ENCODE data around the gene ZNF568. TPM values are rescaled to one million over a fixed set of nuclear protein-coding genes. Genes with fewer than 3 reads are reported as not detected.

The ZNF568 gene
- total and polyA plus RNA-seq, 11 donors, result 3.7 to 12.1 (median 9.1) TPM

DNA sequence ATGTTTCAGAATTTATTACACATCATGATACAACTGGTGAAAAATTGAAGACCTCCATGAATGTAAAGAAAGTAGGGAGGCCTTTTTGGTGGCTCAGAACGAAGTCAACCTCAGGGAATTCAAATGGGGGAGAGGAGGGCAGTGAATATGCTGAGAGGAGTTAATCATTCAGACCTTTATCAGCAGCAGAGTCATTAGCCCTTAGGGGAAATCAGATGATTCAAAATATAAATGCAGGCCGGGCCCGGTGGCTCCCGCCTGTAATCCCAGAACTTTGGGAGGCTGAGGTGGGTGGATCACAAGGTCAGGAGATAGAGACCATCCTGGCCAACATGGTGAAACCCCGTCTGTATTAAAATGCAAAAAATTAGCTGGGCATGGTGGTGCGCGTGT is 81.7 kb downstream of the ZNF568 start:
- Histone ChIP-seq H3K4me3 (no peak overlapping the region), H3K27ac (no peak overlapping the region), H3K27me3 (no peaks in the 10 kb centered on the region), H3K9me3 (peaks cover 0 to 74% (median 7%) of the 10 kb centered on the region in 12 donors), H3K4me1 (no peaks in the 10 kb centered on the region), H3K36me3 (peaks cover 8 to 49% (median 22%) of the 10 kb centered on the region in 9 donors)
- WGBS, 4 donors, result 85 to 95% (median 92%) methylated on average over 7 of the region's 7 CpGs
- DNase-seq (no peak), ATAC-seq (no peak)
- TF ChIP-seq POLR2A (IDR thresholded peaks at IDR 0.05), result no peak
- TF ChIP-seq, protein P1, sequence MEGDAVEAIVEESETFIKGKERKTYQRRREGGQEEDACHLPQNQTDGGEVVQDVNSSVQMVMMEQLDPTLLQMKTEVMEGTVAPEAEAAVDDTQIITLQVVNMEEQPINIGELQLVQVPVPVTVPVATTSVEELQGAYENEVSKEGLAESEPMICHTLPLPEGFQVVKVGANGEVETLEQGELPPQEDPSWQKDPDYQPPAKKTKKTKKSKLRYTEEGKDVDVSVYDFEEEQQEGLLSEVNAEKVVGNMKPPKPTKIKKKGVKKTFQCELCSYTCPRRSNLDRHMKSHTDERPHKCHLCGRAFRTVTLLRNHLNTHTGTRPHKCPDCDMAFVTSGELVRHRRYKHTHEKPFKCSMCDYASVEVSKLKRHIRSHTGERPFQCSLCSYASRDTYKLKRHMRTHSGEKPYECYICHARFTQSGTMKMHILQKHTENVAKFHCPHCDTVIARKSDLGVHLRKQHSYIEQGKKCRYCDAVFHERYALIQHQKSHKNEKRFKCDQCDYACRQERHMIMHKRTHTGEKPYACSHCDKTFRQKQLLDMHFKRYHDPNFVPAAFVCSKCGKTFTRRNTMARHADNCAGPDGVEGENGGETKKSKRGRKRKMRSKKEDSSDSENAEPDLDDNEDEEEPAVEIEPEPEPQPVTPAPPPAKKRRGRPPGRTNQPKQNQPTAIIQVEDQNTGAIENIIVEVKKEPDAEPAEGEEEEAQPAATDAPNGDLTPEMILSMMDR (IDR thresholded peaks at IDR 0.05), result no peak
- intact Hi-C loops (cut with DNase I), result no loop called here

DNA sequence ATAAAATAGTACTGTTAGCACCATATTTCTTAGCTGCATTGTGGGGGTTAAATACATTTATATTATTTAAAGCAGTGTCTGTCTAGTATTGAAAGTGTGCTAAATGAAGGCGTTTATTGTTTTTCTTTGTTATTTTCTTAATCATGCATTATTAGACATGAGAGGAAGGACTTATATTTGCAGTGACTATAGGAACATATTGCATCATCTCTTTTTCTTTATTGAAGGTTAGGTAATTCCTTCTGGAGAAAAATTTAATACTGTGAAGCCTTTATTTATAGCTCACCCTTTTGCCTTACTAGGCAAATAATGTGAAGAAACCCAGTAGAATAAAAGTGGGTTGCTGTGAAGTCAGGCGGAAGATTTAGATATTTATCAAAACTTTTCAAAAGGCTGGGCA is 83.2 kb downstream of the ZNF568 start:
- Histone ChIP-seq H3K9me3 (peaks cover 0 to 70% (median 0%) of the 10 kb centered on the region in 12 donors), H3K27me3 (no peaks in the 10 kb centered on the region), H3K4me3 (no peak overlapping the region), H3K27ac (no peak overlapping the region), H3K36me3 (peaks cover 8 to 35% (median 18%) of the 10 kb centered on the region in 9 donors), H3K4me1 (no peaks in the 10 kb centered on the region)
- no peak for DNase-seq
- TF ChIP-seq, protein P1 (IDR thresholded peaks at IDR 0.05), result no peak
- no peak for TF ChIP-seq POLR2A (IDR thresholded peaks at IDR 0.05)
- WGBS, 4 donors, result 89 to 98% (median 95%) methylated on average over 2 of the region's 2 CpGs
- ATAC-seq, result no peak
- intact Hi-C loops (cut with DNase I), result no loop called here

DNA sequence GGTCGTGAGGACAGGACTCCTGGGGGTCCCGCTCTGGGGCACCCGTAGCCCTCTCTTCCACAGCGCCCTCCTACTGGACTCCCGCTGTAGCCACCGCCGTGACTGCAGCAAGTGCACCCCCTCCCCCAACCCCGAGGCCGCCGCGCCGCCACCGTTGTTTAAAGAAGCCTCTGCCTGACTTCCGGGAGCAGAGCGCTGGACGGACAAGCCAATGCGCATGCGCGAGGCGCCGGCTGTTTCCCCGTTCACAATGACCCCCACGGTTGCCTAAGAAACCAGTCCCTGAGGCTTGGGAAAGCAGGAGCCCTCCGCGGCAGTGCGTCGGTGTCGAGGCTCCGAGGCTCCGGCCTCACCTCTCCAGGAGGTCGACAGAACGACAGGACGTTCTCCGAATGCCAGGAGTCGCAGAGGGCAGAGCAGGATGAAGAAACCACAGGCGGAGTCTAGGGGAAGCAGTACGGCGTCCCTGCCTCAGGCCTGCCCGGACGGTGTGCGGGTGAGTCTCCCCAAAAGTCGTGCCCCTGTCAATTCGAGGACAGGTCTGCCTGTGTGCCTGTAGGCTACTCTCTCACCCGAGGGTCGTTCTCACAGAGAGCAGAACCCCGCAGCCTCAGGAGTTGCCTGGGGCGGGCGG is 91.6 kb downstream of the ZNF568 start:
- ATAC-seq, result peak; percentile 59 to 97 (median 92)
- peaks cover 0 to 71% (median 13%) of the 10 kb centered on the region in 12 donors for H3K9me3 ChIP-seq
- H3K4me1 ChIP-seq, result peaks cover 0 to 11% (median 0%) of the 10 kb centered on the region in 12 donors
- WGBS, 4 donors, result 9 to 28% (median 21%) methylated on average over 34 to 48 of the region's 48 CpGs
- no peaks in the 10 kb centered on the region for H3K27me3 ChIP-seq
- peaks cover 0 to 19% (median 0%) of the 10 kb centered on the region in 9 donors for H3K36me3 ChIP-seq
- peak overlapping the region; percentile 30 to 88 (median 62) for H3K4me3 ChIP-seq
- TF ChIP-seq, protein P1 (IDR thresholded peaks at IDR 0.05), result peak in 1 of 12 donors; percentile 9
- TF ChIP-seq POLR2A (IDR thresholded peaks at IDR 0.05), result no peak
- DNase-seq, result peak; percentile 74 to 90 (median 88)
- peak overlapping the region in 11 of 12 donors; percentile 16 to 72 (median 52) for H3K27ac ChIP-seq
- intact Hi-C loops (cut with DNase I), result loop anchor here in 2 of 10 donors (1.0 to 5.0 kb wide), 2 partner anchors 70 to 71 kb away; partner anchors contain the start of gene ZNF420 (in 2 of the 2)

DNA sequence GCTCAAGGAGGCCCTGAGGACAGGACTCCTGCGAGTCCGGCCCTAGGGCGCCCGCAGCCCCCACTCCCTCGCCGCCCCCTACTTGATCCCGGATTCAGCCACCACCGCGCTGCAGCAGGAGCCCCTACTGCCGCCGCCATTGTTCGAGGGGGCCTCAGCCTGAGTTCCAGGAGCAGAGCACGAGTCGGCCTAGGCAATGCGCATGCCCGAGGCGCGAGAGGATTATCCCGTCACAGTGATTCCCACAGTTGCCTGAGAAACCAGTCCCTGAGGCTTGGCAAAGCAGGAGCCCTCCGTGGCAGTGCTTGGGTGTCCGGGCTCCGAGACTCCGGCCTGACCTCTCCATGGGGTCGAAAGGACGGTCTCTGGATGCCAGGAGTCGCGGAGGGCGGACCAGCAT is 93.7 kb downstream of the ZNF568 start:
- DNase-seq (no peak), ATAC-seq (no peak)
- intact Hi-C loops (cut with DNase I), result loop anchor here in 1 of 10 donors (5.0 kb wide), 1 partner anchor 67 kb away; the partner anchor contains the start of gene ZNF420
- Histone ChIP-seq H3K27me3 (no peaks in the 10 kb centered on the region), H3K27ac (no peak overlapping the region), H3K9me3 (peaks cover 0 to 75% (median 16%) of the 10 kb centered on the region in 12 donors), H3K4me1 (peaks cover 0 to 11% (median 0%) of the 10 kb centered on the region in 12 donors), H3K4me3 (no peak overlapping the region), H3K36me3 (peaks cover 0 to 36% (median 0%) of the 10 kb centered on the region in 9 donors)
- WGBS, 4 donors, result 96 to 98% (median 96%) methylated on average over 14 to 28 of the region's 28 CpGs
- TF ChIP-seq, protein P1 (IDR thresholded peaks at IDR 0.05), result no peak

Measured in heart left ventricle (tissue), 16 donors.